ENCODE measurements around the gene KIF1A. TPM values are rescaled to one million over a fixed set of nuclear protein-coding genes. Genes with fewer than 3 reads are reported as not detected.

The KIF1A gene
- total and polyA plus RNA-seq, 2 of the 8 experiments (the other 6 are each of a cell fraction or from before 2014, with no cell fraction given): 61.3 to 281 TPM

DNA sequence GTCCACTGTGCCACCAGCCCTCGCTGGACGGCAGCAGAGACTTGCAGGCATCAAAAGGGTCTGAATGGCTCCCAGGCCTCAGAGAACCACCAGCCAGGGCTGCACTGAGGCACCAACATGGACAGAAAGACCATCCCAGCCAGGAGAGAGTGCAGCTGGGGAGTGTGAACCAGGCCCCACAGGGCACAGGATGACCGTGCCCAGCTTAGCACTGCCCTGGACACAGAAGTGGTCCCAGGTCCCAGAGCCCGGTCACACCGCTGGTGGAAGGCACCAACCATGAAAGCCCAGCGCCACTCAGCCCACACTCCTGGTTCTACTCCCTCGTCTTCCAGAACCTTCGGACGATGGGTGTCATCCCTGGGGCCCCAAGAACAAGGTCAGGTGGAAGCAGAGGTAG, 107.9 kb downstream of the KIF1A start:
- Histone ChIP-seq H2BK15ac (ENCODE audit: low read length) (no peak overlapping the region), H3K4me2 (ENCODE audit: insufficient read depth in 1 of 2, low read depth in 2 of 2, low read length in 2 of 2) (no peak overlapping the region), H3K27ac (ENCODE audit: low read depth, low read length) (no peak overlapping the region), H3K36me3 (ENCODE audit: control insufficient read depth in 2 of 4, insufficient read depth in 4 of 4, low read length in 3 of 4) (peaks cover 2 to 13% (median 2%) of the 10 kb centered on the region in 4 experiments; a peak in 5 of 8 replicates), H3K4ac (replicated peaks; ENCODE audit: insufficient read length, low read depth, low read length) (no peak overlapping the region), H3K56ac (replicated peaks; ENCODE audit: insufficient read length, low read depth, low read length) (no peak overlapping the region), H3K79me2 (ENCODE audit: control insufficient read depth in 1 of 2, insufficient read depth in 2 of 2, low read length in 2 of 2) (no peaks in the 10 kb centered on the region), H3K27me3 (replicated peaks in 1 of 4; ENCODE audit: control insufficient read depth in 3 of 4, extremely low read depth in 1 of 4, insufficient read depth in 3 of 4, low read length in 3 of 4) (no peaks in the 10 kb centered on the region), H2AK5ac (ENCODE audit: low read depth, low read length) (no peak overlapping the region), H2BK120ac (replicated peaks; ENCODE audit: low read depth, low read length) (no peak overlapping the region), H3K14ac (ENCODE audit: insufficient read length) (no peak overlapping the region), H2AFZ (ENCODE audit: low read length) (no peak overlapping the region), H3K23ac (ENCODE audit: insufficient read length) (no peak overlapping the region), H2BK20ac (ENCODE audit: low read length) (no peak overlapping the region), H3K18ac (ENCODE audit: extremely low read depth, low read length) (no peak overlapping the region), H4K20me1 (replicated peaks in 1 of 2; ENCODE audit: control insufficient read depth in 1 of 2, insufficient read depth in 2 of 2, low read length in 2 of 2) (peaks cover 6 to 9% of the 10 kb centered on the region in 2 experiments), H4K8ac (ENCODE audit: extremely low read depth, insufficient read depth, low read length) (no peak overlapping the region), H3K79me1 (ENCODE audit: low read depth, low read length) (no peaks in the 10 kb centered on the region), H3K9me3 (ENCODE audit: insufficient read depth in 2 of 2, low read depth in 1 of 2, low read length in 1 of 2) (no peaks in the 10 kb centered on the region), H3K23me2 (ENCODE audit: low read depth, low read length) (no peaks in the 10 kb centered on the region), H4K91ac (replicated peaks; ENCODE audit: insufficient read length, low read length) (no peak overlapping the region), H2BK12ac (ENCODE audit: low read depth, low read length) (no peak overlapping the region), H2BK5ac (ENCODE audit: low read depth, low read length) (no peak overlapping the region), H3K4me1 (replicated peaks in 1 of 4; ENCODE audit: control insufficient read depth in 3 of 4, insufficient read depth in 4 of 4, low read length in 3 of 4) (no peaks in the 10 kb centered on the region; a peak in 2 of 7 replicates), H4K5ac (ENCODE audit: insufficient read length, low read depth, low read length) (no peak overlapping the region), H3K9ac (replicated peaks in 1 of 4; ENCODE audit: extremely low read depth in 1 of 4, low read depth in 3 of 4, low read length in 3 of 4) (no peak overlapping the region), H3K4me3 (ENCODE audit: extremely low read depth in 1 of 4, insufficient read depth in 2 of 4, low read depth in 3 of 4, low read length in 4 of 4) (no peak overlapping the region)
- ChIA-PET POLR2A (ENCODE audit: partially characterized antibody) (interaction anchor here (0.6 to 1.6 kb wide), 5 partner anchors 9 to 49 kb away, joined by 3 to 7 read pairs (median 5); no protein-coding TSS in a partner anchor), CTCF (ENCODE audit: partially characterized antibody) (interaction anchor here (1.0 kb wide), 1 partner anchor 71 kb away, joined by 3 read pairs; no protein-coding TSS in a partner anchor)
- FAIRE-seq: no peak
- DNase-seq (ENCODE audit: low read depth in 1 of 2, low spot score in 2 of 2): no peak
- 96% methylated on average over 9 of the region's 9 CpGs; no CpG with 5 or more reads in 1 of the 2 experiments for WGBS, 2 experiments (ENCODE audit: extremely low coverage in 1 of 2, insufficient coverage in 1 of 2, insufficient read length in 1 of 2, insufficient replicate concordance in 2 of 2, low coverage in 1 of 2, low lambda C conversion rate in 2 of 2, missing lambda C conversion rate in 1 of 2)
- TF ChIP-seq POLR2AphosphoS5 (IDR thresholded peaks at IDR 0.05; ENCODE audit: low read depth, low read length): 0 out of 2 replicates have a peak, but pooled peaks have one; percentile 18
- peak in 1 of 2 experiments; percentile 33; a peak in 1 of 3 replicates for TF ChIP-seq POLR2A (IDR thresholded peaks at IDR 0.05; ENCODE audit: control extremely low read depth in 1 of 2, low read depth in 2 of 2, low read length in 2 of 2)
- TF ChIP-seq BRCA1 (IDR thresholded peaks at IDR 0.05; ENCODE audit: low read depth, low read length): no peak
